Aortic smooth muscle cell (primary cell): ENCODE data around the gene GLUD1. TPM values are rescaled to one million over a fixed set of nuclear protein-coding genes. Genes with fewer than 3 reads are reported as not detected.

Experiments used
- total RNA-seq: library from RNA; depleted of rRNA; stranded (reverse); fragments of >200 nt; gene quantifications from 2 replicates; pipeline ENCODE4 v1.2.3, GENCODE V29; 2014

The GLUD1 gene
- 369 and 486 TPM in 2 replicates for total RNA-seq

GRCh38 chr10:87094373-87095235 is at the start of gene GLUD1, which contains the start of gene SHLD2:
GLUD1 (minus strand) TSS chr10:87094843; CDS start chr10:87094769, 74 bp downstream.
SHLD2 (plus strand) TSS chr10:87095206; CDS start chr10:87151355, 56,149 bp downstream.

GRCh38 chr10:87020056-87020455 is 74.6 kb downstream of the GLUD1 start, which contains the start of gene FAM25A:
FAM25A (plus strand) TSS chr10:87020294; CDS start chr10:87020325, 31 bp downstream.

Other genes starting within 250 kb of the GLUD1 start
- 12.5 and 13.2 TPM in 2 replicates for gene MMRN2, start 137.2 kb downstream of the GLUD1 start, total RNA-seq
- gene SNCG, start 136.2 kb downstream of the GLUD1 start, total RNA-seq: 74.4 and 98.7 TPM in 2 replicates
- 854 and 936 TPM in 2 replicates for gene ADIRF, start 126.4 kb downstream of the GLUD1 start, total RNA-seq
- not detected in 2 replicates for gene FAM25A, start 74.5 kb downstream of the GLUD1 start, total RNA-seq
- 32.4 and 32.6 TPM in 2 replicates for gene SHLD2, start 363 bp upstream of the GLUD1 start, total RNA-seq
- gene NUTM2A, start 130.6 kb upstream of the GLUD1 start, total RNA-seq: 0.19 and 0.40 TPM in 2 replicates